PC-9 (cell line): ENCODE data around the gene HK2. TPM values are rescaled to one million over a fixed set of nuclear protein-coding genes. Genes with fewer than 3 reads are reported as not detected.

Experiments used
- BruUV-seq: library from RNA; stranded (reverse); fragments of 400-500 nt; replicated peaks from 2 replicates; lab custom pipeline; 2021; lab: Mats Ljungman, UMichigan
- CTCF ChIA-PET: fragments of 300-600 bp; sonication (Branson Sonifier 250); formaldehyde crosslinking; loops from one replicate; lab custom pipeline; 2022; ENCODE audit warnings: antibody characterized with exemption; lab: Charles Lee
- POLR2A ChIA-PET: fragments of 300-600 bp; sonication (Branson Sonifier 250); formaldehyde crosslinking; loops from one replicate; lab custom pipeline; 2022; ENCODE audit warnings: antibody characterized with exemption; ENCODE audit not compliant: unreplicated experiment; lab: Charles Lee
- DNase-seq, 2 experiments: peaks; one replicate each; pipeline versions ENCODE4 v3.0.0 to v3.0.0-alpha.2; 2015 to 2022; ENCODE audit warnings: mixed read lengths in 1 of 2
- H2AFZ ChIP-seq: fragments of 200-600 bp; sonication (generic); 2 replicates; pipeline ENCODE4 v1.8.1; 2017; ENCODE audit warnings: antibody characterized with exemption
- H3F3A ChIP-seq: fragments of 200-600 bp; sonication (generic); 2 replicates; pipeline ENCODE4 v1.8.1; 2017; ENCODE audit warnings: antibody characterized with exemption, mild to moderate bottlenecking, low read depth; ENCODE audit not compliant: insufficient read depth
- H3K27ac ChIP-seq: fragments of 200-600 bp; sonication (generic); 2 replicates; pipeline ENCODE4 v1.6.1; 2016; ENCODE audit warnings: mixed run types
- H3K27me3 ChIP-seq: fragments of 200-600 bp; sonication (generic); 2 replicates; pipeline ENCODE4 v1.6.1; 2016; ENCODE audit warnings: low read depth, mixed run types; ENCODE audit not compliant: insufficient read depth
- H3K36me3 ChIP-seq: fragments of 200-600 bp; sonication (generic); 2 replicates; pipeline ENCODE4 v1.6.1; 2016; ENCODE audit warnings: low read depth, mixed run types
- H3K4me1 ChIP-seq: fragments of 200-600 bp; sonication (generic); replicated peaks from 2 replicates; pipeline ENCODE4 v1.6.1; 2016; ENCODE audit warnings: mixed run types; ENCODE audit not compliant: insufficient read depth
- H3K4me2 ChIP-seq: fragments of 200-600 bp; sonication (generic); 2 replicates; pipeline ENCODE4 v1.6.1; 2017; ENCODE audit warnings: mixed run types
- H3K4me3 ChIP-seq: fragments of 200-600 bp; sonication (generic); 2 replicates; pipeline ENCODE4 v1.6.1; 2016; ENCODE audit warnings: mixed run types
- H3K79me2 ChIP-seq: fragments of 200-600 bp; sonication (generic); 2 replicates; pipeline ENCODE4 v1.6.1; 2017; ENCODE audit warnings: low read depth, mixed run types
- H3K9me2 ChIP-seq: fragments of 200-600 bp; sonication (generic); 2 replicates; pipeline ENCODE4 v1.8.1; 2017; ENCODE audit warnings: mild to moderate bottlenecking; ENCODE audit not compliant: insufficient read depth
- H3K9me3 ChIP-seq: fragments of 200-600 bp; sonication (generic); 2 replicates; pipeline ENCODE4 v1.8.1; 2016; ENCODE audit warnings: low read depth; ENCODE audit not compliant: insufficient read depth
- H4K20me1 ChIP-seq: fragments of 200-600 bp; sonication (generic); 2 replicates; pipeline ENCODE4 v1.8.1; 2017; ENCODE audit not compliant: insufficient read depth
- EZH2 ChIP-seq: fragments of 200-600 bp; sonication (generic); IDR thresholded peaks from 2 replicates; pipeline ENCODE4 v1.8.0; 2017; ENCODE audit warnings: antibody characterized with exemption, low read depth
- intact Hi-C: fragments of 100-400 bp; cut with micrococcal nuclease; formaldehyde crosslinking; loops from one replicate; pipeline ENCODE4 v1.10.0; 2022; ENCODE audit not compliant: unreplicated experiment
- total RNA-seq: library from RNA; stranded (reverse); gene quantifications from 2 replicates; pipeline ENCODE4 v1.2.3, GENCODE V29; 2021
- TF ChIP-seq, protein P1 (sequence below): fragments of 200-600 bp; sonication (generic); conservative IDR thresholded peaks from 2 replicates; pipeline ENCODE4 v1.6.1; 2017; ENCODE audit warnings: mixed run types, antibody characterized with exemption, mild to moderate bottlenecking, moderate library complexity

HK2 gene
- total RNA-seq, 1 experiment from 2014 or later: 7.8 TPM

DNA sequence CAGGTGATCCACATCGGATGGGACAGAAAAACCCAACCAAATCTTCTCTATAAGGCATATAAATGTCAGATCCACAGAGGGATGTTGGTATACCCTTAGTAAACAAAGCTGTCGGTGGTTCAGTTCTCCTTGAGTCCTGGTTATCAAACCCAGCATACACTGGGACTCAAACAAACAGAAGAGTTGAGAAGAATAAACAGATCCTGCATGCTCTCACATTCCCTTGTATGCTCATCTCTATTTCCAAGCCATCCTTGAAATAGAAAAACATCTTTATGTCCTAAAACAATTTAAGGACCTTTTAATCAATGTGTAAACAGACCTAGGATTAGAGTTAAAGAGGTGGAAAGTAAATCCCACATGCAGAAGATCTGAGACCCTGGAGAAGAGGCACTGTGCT is 19.8 kb upstream of the HK2 start:
- Histone ChIP-seq H3F3A (no peaks in the 10 kb centered on the region), H3K9me2 (no peaks in the 10 kb centered on the region), H2AFZ (no peak overlapping the region), H4K20me1 (no peaks in the 10 kb centered on the region), H3K9me3 (no peaks in the 10 kb centered on the region), H3K36me3 (no peaks in the 10 kb centered on the region), H3K27me3 (no peaks in the 10 kb centered on the region), H3K4me1 (no peaks in the 10 kb centered on the region), H3K27ac (no peak overlapping the region), H3K4me3 (no peak overlapping the region), H3K4me2 (no peak overlapping the region), H3K79me2 (no peaks in the 10 kb centered on the region)
- no peak for TF ChIP-seq EZH2
- TF ChIP-seq, protein P1, sequence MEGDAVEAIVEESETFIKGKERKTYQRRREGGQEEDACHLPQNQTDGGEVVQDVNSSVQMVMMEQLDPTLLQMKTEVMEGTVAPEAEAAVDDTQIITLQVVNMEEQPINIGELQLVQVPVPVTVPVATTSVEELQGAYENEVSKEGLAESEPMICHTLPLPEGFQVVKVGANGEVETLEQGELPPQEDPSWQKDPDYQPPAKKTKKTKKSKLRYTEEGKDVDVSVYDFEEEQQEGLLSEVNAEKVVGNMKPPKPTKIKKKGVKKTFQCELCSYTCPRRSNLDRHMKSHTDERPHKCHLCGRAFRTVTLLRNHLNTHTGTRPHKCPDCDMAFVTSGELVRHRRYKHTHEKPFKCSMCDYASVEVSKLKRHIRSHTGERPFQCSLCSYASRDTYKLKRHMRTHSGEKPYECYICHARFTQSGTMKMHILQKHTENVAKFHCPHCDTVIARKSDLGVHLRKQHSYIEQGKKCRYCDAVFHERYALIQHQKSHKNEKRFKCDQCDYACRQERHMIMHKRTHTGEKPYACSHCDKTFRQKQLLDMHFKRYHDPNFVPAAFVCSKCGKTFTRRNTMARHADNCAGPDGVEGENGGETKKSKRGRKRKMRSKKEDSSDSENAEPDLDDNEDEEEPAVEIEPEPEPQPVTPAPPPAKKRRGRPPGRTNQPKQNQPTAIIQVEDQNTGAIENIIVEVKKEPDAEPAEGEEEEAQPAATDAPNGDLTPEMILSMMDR: no peak
- DNase-seq: no peak
- no TSS peak for BruUV-seq
- intact Hi-C loops: no loop called here
- ChIA-PET POLR2A (no interaction called here), CTCF (no interaction called here)

DNA sequence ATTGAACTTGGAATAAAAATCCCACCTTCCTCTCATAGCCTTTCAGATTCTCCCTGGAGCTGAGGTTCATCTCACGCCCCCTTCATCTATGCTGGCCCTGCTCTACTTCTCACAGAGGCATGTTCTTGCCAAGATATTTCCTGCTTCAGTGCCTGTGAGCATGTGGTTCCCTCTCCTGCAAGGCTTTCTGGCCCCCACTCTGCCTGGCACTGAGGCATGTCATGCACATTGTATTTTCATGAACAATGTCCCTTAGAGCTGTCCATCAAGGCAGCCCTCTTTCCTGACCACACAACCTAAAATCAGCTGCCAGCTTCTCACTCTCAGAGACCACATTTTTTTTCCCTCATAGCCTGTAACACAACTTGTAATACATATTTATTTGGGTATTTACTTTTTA is 18.0 kb upstream of the HK2 start:
- Histone ChIP-seq H3K27me3 (no peaks in the 10 kb centered on the region), H3K27ac (no peak overlapping the region), H3K79me2 (no peaks in the 10 kb centered on the region), H4K20me1 (no peaks in the 10 kb centered on the region), H3K36me3 (no peaks in the 10 kb centered on the region), H3K4me2 (no peak overlapping the region), H3K9me2 (no peaks in the 10 kb centered on the region), H3K4me3 (no peak overlapping the region), H3K4me1 (no peaks in the 10 kb centered on the region), H3F3A (no peaks in the 10 kb centered on the region), H2AFZ (no peak overlapping the region), H3K9me3 (no peaks in the 10 kb centered on the region)
- DNase-seq: no peak
- intact Hi-C loops: no loop called here
- TF ChIP-seq, protein P1: no peak
- no peak for TF ChIP-seq EZH2
- BruUV-seq: no TSS peak
- POLR2A ChIA-PET: no interaction called here
- CTCF ChIA-PET: no interaction called here

DNA sequence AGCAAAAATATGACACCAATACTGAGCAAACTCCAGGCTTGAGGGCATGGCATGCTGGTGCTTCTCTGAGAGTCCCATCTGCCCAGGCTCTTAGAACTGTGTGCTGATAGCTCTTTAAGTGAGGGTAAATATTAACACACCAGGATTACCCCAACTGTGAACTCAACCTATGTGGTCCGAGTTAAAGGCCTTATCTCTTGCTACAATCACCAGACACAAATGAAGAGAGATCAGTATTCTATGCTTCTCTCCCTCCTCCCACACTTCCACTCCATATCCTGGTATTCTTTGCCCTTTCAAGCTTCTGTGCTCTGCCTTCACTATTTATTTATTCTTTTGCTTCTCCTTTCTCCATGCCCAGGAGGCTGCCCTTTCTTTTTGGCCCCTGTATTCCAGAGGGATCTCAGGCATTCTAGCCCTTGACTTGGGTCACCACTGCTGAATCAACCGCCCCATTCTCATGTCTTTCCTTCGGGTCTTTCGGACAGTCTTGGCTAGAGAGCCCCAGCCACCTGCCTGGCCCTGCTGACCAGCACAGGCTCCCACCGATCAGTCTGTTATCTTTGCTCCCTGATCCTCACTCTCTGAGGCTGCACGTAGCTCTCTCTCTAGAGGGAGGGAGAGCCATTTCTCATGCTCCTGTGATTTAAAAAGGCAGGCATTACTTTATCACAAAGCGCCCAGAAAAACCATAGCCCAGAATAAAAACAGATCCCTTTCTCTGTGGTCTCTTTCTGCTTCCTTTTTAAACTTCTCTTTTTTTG is 17.2 kb upstream of the HK2 start:
- no peaks in the 10 kb centered on the region for H3K9me2 ChIP-seq
- H3K27me3 ChIP-seq: no peaks in the 10 kb centered on the region
- no peaks in the 10 kb centered on the region for H3F3A ChIP-seq
- H3K36me3 ChIP-seq: no peaks in the 10 kb centered on the region
- intact Hi-C loops: no loop called here
- no peak for DNase-seq
- H3K4me2 ChIP-seq: no peak overlapping the region
- no peak overlapping the region for H3K4me3 ChIP-seq
- no peaks in the 10 kb centered on the region for H3K9me3 ChIP-seq
- H3K4me1 ChIP-seq: no peaks in the 10 kb centered on the region
- ChIA-PET POLR2A (interaction anchor here (0.7 kb wide), 1 partner anchor 45 kb away, joined by 7 read pairs; no protein-coding TSS in a partner anchor), CTCF (interaction anchor here (0.7 kb wide), 1 partner anchor 38 kb away, joined by 3 read pairs; no protein-coding TSS in a partner anchor)
- no peak overlapping the region for H3K27ac ChIP-seq
- no peaks in the 10 kb centered on the region for H4K20me1 ChIP-seq
- TF ChIP-seq EZH2: no peak
- no TSS peak for BruUV-seq
- no peak overlapping the region for H2AFZ ChIP-seq
- no peaks in the 10 kb centered on the region for H3K79me2 ChIP-seq
